GM19035 (cell line): ENCODE measurements around the gene AP3S1.

ENCODE experiments used
- ATAC-seq: cut with Tn5 transposase; IDR thresholded peaks from one replicate; pipeline ENCODE4 v1.9.1; 2021; ENCODE audit not compliant: unreplicated experiment

Gene AP3S1

GRCh38 chr5:115936031-115936430 lies 94.3 kb downstream of the AP3S1 start:
- no peak for ATAC-seq

GRCh38 chr5:115939059-115939458 lies 97.3 kb downstream of the AP3S1 start:
- no peak for ATAC-seq

GRCh38 chr5:115940080-115940810 lies 98.5 kb downstream of the AP3S1 start:
- no peak for ATAC-seq

GRCh38 chr5:115941051-115941675 lies 99.4 kb downstream of the AP3S1 start:
- ATAC-seq = no peak

DNA sequence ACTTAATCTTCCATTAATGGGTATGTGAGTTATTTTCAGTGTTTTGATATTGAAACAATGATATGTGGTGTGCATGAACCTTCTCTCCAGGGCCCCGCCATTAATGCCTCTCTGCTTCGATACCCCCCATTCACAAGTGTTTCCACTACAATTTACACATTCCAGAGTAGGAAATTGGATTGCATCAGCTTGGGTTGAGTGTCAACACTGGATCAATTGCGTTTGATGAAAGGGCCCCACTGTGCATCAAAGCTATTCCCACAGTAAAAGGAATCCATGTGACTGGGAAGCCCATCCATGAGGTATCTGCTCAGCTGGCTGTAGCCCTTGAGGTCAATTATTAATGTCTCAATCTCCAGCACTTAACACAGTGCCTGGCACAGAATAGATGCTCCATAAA lies 102.8 kb downstream of the AP3S1 start:
- ATAC-seq = no peak

DNA sequence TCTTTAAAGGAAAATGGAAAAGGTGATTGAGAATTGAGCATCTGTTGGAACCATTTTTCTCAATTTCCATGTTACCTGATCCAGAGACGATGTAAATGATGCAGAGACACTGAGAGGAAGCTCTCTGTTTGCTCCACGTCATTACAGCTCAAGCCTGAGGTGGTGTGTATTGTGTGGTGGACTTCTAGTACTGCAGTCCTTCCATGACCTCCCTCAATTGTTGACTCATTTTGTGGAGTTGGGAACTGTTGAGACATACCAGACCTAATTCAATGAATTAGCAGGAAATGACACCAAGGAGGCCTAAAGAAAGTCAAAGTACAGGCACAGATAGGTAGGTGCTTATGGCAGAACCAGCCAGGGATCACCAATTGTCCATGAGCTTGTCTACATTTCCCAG lies 104.9 kb downstream of the AP3S1 start:
- no peak for ATAC-seq

GRCh38 chr5:115947260-115947659 lies 105.5 kb downstream of the AP3S1 start:
- no peak for ATAC-seq

GRCh38 chr5:115948091-115948534 lies 106.4 kb downstream of the AP3S1 start:
- ATAC-seq = no peak

DNA sequence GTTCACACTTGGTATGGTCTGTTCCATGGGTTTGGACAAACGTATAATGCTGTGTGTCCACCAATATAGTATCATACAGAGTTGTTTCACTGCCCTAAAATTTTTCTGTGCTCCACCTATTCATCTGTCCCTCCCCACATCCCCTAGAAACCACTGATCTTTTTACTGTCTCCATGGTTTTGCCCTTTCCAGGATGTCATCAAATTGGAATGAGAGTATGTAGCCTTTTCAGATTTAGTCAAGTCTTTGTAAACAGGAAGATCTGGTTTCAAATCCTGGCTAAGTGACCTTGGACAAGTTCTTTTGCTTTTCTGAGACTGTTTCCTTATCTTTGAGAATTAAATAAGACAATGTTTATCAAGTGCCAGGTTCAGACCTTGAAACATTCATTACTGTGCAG lies 107.4 kb downstream of the AP3S1 start:
- ATAC-seq = no peak

DNA sequence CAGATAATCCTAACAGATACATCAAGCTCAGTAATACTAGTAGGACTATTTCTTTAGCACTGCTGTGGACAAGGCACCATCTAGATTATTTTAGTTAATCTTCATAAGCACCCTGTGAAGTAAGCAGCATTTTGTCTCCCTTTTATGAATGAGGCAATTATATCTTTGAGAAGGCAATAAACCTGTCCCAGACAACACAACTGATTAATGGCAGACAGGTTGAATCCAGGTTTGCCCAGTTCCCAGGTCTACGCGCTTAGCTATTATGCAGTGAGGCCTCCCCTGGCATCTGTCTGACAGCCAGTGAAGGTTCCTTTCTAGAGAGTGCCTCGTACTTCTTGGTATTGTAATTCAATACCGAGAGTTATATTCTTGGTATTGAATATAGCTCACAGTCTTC lies 110.9 kb downstream of the AP3S1 start:
- no peak for ATAC-seq

DNA sequence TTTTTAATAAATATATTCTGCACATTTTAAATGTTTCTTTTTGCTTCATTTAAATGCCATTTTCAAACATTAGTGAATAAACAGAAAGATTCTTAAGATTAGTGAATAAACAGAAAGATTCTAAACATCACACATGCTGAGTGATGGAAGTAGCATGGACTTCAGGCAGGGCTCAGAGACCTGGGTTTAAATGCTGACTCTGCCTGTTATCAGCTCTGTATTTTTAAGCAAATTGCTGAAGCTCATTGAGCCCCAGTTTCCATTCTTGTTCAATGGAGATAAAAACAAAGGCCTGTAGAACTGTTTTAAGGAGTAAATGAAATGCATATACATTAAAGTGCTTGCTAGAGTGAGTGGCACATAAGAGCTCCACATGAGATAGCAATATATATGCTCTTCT lies 112.4 kb downstream of the AP3S1 start:
- ATAC-seq = no peak

DNA sequence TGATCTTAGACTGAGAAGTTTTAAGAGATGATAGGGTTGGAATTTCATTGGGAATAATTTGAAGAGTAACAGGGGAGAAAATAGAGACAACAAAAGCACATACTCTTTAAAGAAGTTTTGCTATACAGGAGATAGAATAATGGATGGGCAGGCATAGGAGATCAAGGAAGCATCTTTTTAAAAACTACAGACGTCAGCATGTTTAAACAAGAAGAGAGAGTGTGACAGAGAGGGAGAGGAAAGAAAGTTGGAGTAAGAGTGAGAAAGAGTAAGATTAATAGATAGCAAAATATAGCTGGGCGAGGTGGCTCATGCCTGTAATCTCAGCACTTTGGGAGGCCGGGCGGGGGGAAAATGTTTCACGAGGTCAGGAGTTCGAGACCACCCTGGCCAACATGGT lies 115.2 kb downstream of the AP3S1 start:
- ATAC-seq = no peak

GRCh38 chr5:115961381-115962238 lies 119.9 kb downstream of the AP3S1 start:
- no peak for ATAC-seq

GRCh38 chr5:115962239-115962564 lies 120.5 kb downstream of the AP3S1 start, which contains the start of gene LVRN:
TSS of gene LVRN (plus strand) at chr5:115962475. CDS start at chr5:115962618, 143 bp downstream.
- ATAC-seq = peak; percentile 22

GRCh38 chr5:115962565-115963402 lies 121.0 kb downstream of the AP3S1 start:
- ATAC-seq = peak; percentile 57

DNA sequence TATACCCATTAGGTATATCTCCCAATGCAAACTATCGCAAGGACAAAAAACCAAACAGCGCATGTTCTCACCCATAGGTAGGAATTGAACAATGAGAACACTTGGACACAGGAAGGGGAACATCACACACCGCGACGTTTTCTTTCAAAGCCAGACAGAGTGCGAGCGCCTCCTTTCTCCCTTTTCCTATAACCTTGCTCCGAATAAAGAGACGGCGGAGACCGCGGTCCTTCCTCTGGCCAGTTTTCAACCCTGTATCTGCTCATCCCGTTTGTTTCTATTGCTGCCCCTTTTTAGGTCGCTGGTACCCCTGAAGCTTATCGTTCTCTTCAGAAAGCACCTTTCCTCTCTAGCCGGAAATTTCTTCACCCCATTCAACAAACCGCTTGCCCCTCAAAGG lies 121.8 kb downstream of the AP3S1 start:
- no peak for ATAC-seq
